Measurements from ENCODE around the gene SAP30BP. TPM values are rescaled to one million over a fixed set of nuclear protein-coding genes. Genes with fewer than 3 reads are reported as not detected.

SAP30BP gene
- total RNA-seq, 1 experiment from 2014 or later = 96.4 TPM

DNA sequence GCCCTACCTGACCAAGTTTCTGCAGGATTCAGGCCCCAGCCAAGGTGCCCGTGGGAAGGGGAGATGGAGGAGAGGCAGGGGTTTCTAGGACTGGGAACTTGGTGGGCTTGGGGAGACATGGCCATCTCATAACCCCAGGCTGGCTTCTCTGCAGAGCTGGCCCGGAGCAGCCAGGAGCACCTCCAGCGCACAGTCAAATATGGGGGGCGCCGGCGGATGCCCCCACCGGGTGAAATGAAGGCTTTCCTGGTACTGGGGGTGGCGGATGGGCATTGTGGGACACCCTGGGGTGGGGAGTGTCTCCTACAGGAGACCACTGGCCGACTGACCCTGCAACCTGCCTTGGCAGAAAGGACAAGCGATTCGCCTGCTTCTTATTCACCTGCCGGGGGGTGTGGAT is 43.1 kb upstream of the SAP30BP start:
- Mint-ChIP-seq H3K9me3 (ENCODE audit: low read depth, unreplicated experiment) (no peaks in the 10 kb centered on the region), H3K27ac (ENCODE audit: unreplicated experiment) (no peak overlapping the region), H3K36me3 (ENCODE audit: insufficient read depth, unreplicated experiment) (peaks cover 55% of the 10 kb centered on the region), H3K27me3 (ENCODE audit: unreplicated experiment) (no peaks in the 10 kb centered on the region), H3K4me3 (ENCODE audit: low read depth, unreplicated experiment) (no peak overlapping the region), H3K4me1 (ENCODE audit: low read depth, unreplicated experiment) (peaks cover 13% of the 10 kb centered on the region)
- DNase-seq = no peak
- no TSS peak for BruUV-seq (replicated peaks)
- TF ChIP-seq, protein P1, sequence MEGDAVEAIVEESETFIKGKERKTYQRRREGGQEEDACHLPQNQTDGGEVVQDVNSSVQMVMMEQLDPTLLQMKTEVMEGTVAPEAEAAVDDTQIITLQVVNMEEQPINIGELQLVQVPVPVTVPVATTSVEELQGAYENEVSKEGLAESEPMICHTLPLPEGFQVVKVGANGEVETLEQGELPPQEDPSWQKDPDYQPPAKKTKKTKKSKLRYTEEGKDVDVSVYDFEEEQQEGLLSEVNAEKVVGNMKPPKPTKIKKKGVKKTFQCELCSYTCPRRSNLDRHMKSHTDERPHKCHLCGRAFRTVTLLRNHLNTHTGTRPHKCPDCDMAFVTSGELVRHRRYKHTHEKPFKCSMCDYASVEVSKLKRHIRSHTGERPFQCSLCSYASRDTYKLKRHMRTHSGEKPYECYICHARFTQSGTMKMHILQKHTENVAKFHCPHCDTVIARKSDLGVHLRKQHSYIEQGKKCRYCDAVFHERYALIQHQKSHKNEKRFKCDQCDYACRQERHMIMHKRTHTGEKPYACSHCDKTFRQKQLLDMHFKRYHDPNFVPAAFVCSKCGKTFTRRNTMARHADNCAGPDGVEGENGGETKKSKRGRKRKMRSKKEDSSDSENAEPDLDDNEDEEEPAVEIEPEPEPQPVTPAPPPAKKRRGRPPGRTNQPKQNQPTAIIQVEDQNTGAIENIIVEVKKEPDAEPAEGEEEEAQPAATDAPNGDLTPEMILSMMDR (IDR thresholded peaks at IDR 0.05; ENCODE audit: unreplicated experiment) = no peak
- CTCF ChIA-PET = interaction anchor here (1.0 to 1.5 kb wide), 3 partner anchors 9 to 30 kb away, joined by 3 to 6 read pairs (median 4); partner anchors contain the start of gene SMIM5
- intact Hi-C loops (cut with micrococcal nuclease; ENCODE audit: unreplicated experiment) = no loop called here

DNA sequence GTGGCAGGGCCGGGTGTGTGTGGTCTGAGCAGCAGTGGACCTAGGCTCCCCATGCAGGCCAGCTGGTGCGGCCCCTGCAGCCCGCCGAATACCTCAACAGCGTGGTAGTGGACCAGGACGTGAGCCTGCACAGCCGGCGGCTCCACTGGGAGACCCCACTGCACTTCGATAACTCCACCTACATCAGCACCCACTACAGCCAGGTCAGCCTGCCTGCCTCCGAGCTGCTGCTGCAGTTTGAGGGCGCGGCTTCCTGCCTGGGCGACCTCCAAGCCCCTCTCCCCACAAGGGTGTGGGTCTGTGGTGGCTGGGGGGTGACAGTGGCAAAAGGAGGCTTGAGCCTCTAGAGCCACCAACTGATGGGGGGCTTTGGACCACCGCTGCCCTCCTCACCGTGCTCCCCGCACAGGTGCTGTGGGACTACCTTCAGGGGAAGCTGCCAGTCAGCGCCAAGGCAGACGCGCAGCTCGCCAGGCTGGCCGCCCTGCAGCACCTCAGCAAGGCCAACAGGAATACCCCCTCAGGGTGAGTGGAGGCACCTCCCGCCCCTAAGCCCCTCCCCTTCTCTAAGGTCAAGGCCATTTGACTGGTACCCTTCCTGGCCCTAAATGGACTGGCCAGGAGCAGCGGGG is 42.3 kb upstream of the SAP30BP start:
- no peak overlapping the region for H3K27ac Mint-ChIP-seq (ENCODE audit: unreplicated experiment)
- intact Hi-C loops (cut with micrococcal nuclease; ENCODE audit: unreplicated experiment) = no loop called here
- no peaks in the 10 kb centered on the region for H3K27me3 Mint-ChIP-seq (ENCODE audit: unreplicated experiment)
- peaks cover 13% of the 10 kb centered on the region for H3K4me1 Mint-ChIP-seq (ENCODE audit: low read depth, unreplicated experiment)
- TF ChIP-seq, protein P1 (IDR thresholded peaks at IDR 0.05; ENCODE audit: unreplicated experiment) = no peak
- H3K4me3 Mint-ChIP-seq (ENCODE audit: low read depth, unreplicated experiment) = no peak overlapping the region
- H3K36me3 Mint-ChIP-seq (ENCODE audit: insufficient read depth, unreplicated experiment) = peaks cover 60% of the 10 kb centered on the region
- BruUV-seq (replicated peaks) = no TSS peak
- DNase-seq = no peak
- CTCF ChIA-PET = interaction anchor here (1.4 to 1.6 kb wide), 3 partner anchors 8 to 29 kb away, joined by 3 to 6 read pairs (median 3); partner anchors contain the start of gene SMIM5
- H3K9me3 Mint-ChIP-seq (ENCODE audit: low read depth, unreplicated experiment) = no peaks in the 10 kb centered on the region

DNA sequence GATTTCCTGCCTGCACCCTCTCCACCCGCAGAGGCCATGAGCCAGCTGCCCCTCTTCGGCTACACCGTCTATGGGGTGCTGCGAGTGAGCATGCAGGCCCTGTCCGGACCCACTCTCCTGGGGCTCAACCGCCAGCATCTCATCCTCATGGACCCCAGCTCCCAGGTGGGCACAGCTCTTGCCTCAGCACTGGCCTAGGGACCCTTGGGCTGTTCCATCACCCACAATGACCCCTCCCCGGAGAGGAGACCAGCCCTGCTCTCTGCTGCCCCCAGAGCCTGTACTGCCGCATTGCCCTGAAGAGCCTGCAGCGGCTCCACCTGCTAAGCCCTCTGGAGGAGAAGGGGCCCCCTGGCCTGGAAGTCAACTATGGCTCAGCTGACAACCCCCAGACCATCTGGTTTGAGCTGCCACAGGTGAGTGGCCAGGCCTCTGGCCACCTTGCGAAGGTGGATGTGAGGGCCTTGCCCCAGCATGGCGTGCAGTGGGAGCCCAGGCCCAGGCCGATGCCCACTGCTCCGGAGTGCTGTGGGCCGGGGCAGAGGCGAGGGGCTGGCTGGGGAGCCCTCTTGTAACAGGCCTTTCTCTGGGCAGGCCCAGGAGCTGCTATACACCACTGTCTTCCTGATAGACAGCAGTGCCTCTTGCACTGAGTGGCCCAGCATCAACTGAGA is 41.2 kb upstream of the SAP30BP start:
- peak; percentile 47 for DNase-seq
- intact Hi-C loops (cut with micrococcal nuclease; ENCODE audit: unreplicated experiment) = no loop called here
- Mint-ChIP-seq H3K27me3 (ENCODE audit: unreplicated experiment) (no peaks in the 10 kb centered on the region), H3K9me3 (ENCODE audit: low read depth, unreplicated experiment) (no peaks in the 10 kb centered on the region), H3K27ac (ENCODE audit: unreplicated experiment) (no peak overlapping the region), H3K36me3 (ENCODE audit: insufficient read depth, unreplicated experiment) (peaks cover 53% of the 10 kb centered on the region), H3K4me1 (ENCODE audit: low read depth, unreplicated experiment) (peaks cover 13% of the 10 kb centered on the region), H3K4me3 (ENCODE audit: low read depth, unreplicated experiment) (no peak overlapping the region)
- TF ChIP-seq, protein P1 (IDR thresholded peaks at IDR 0.05; ENCODE audit: unreplicated experiment) = peak; percentile 79
- BruUV-seq (replicated peaks) = no TSS peak
- CTCF ChIA-PET = interaction anchor here (1.6 kb wide), 1 partner anchor 25 kb away, joined by 3 read pairs; no protein-coding TSS in a partner anchor

DNA sequence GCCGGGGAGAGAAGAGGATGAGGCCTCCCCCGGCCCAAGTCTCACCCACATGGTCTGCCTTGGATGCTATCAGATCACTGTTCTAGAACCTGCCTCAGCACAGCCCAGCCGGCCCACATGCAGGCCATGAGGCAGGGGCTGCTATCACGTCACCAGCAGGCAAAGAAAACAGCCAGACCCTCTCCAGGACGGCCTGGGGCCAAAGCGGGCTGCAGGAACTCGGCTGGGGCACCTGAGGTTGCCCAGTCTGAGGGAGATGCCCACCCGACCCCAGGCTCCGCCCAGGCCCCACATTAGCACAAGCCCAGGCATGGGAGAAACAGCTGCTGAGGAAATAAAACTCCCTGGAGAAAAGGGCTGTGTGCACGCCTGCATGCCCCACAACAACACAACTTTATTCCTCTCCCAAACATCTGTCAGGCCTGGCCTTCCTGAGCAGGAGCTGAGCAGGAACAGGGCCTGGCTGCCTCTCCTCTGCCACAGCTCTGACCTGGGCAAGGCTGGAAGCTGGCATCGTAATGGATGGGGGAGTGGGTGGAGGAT is 40.6 kb upstream of the SAP30BP start:
- intact Hi-C loops (cut with micrococcal nuclease; ENCODE audit: unreplicated experiment) = no loop called here
- no peaks in the 10 kb centered on the region for H3K27me3 Mint-ChIP-seq (ENCODE audit: unreplicated experiment)
- BruUV-seq (replicated peaks) = no TSS peak
- peaks cover 51% of the 10 kb centered on the region for H3K36me3 Mint-ChIP-seq (ENCODE audit: insufficient read depth, unreplicated experiment)
- TF ChIP-seq, protein P1 (IDR thresholded peaks at IDR 0.05; ENCODE audit: unreplicated experiment) = no peak
- no peak overlapping the region for H3K27ac Mint-ChIP-seq (ENCODE audit: unreplicated experiment)
- DNase-seq = no peak
- H3K9me3 Mint-ChIP-seq (ENCODE audit: low read depth, unreplicated experiment) = no peaks in the 10 kb centered on the region
- H3K4me1 Mint-ChIP-seq (ENCODE audit: low read depth, unreplicated experiment) = peaks cover 13% of the 10 kb centered on the region
- no peak overlapping the region for H3K4me3 Mint-ChIP-seq (ENCODE audit: low read depth, unreplicated experiment)
- CTCF ChIA-PET = interaction anchor here (1.6 kb wide), 1 partner anchor 25 kb away, joined by 3 read pairs; no protein-coding TSS in a partner anchor

All from Calu3 (cell line).